ENCODE data around the gene TECPR2.

DNA sequence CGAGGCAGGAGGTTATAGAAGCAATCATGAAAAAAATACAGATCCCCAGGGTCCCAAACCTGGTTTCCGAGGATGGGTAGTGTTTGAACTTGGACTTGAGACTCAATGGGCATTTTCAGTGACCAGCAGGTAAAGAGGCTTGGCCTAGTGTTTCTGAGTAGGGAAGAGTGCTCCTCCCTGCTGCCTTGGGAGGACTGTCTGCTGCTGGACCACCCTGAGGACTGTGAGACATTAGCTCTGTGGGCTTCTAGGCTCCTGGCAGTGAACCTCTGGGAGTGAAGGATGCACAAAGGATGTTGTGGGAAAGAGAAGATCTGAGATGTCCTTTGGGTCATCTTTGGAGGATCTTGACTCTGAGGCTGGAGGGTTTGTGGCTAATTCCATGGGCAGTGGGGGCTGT lies 116.4 kb downstream of the TECPR2 start:
- TF ChIP-seq, protein P1, sequence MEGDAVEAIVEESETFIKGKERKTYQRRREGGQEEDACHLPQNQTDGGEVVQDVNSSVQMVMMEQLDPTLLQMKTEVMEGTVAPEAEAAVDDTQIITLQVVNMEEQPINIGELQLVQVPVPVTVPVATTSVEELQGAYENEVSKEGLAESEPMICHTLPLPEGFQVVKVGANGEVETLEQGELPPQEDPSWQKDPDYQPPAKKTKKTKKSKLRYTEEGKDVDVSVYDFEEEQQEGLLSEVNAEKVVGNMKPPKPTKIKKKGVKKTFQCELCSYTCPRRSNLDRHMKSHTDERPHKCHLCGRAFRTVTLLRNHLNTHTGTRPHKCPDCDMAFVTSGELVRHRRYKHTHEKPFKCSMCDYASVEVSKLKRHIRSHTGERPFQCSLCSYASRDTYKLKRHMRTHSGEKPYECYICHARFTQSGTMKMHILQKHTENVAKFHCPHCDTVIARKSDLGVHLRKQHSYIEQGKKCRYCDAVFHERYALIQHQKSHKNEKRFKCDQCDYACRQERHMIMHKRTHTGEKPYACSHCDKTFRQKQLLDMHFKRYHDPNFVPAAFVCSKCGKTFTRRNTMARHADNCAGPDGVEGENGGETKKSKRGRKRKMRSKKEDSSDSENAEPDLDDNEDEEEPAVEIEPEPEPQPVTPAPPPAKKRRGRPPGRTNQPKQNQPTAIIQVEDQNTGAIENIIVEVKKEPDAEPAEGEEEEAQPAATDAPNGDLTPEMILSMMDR (IDR thresholded peaks at IDR 0.05): no peak
- no peak for TF ChIP-seq POLR2AphosphoS5 (IDR thresholded peaks at IDR 0.05)
- no peak for TF ChIP-seq POLR2A (IDR thresholded peaks at IDR 0.05)

Data from breast epithelium (tissue), 3 donors.